Measurements from ENCODE around the gene FYB2.

Gene FYB2

GRCh38 chr1:56859287-56859686, 40.1 kb upstream of the FYB2 start:
- H3K4me3 ChIP-seq (ENCODE audit: control insufficient read depth, low read depth, low read length) = no peak overlapping the region
- DNase-seq (ENCODE audit: low read depth) = no peak
- TF ChIP-seq CTCF (IDR thresholded peaks at IDR 0.05; ENCODE audit: control insufficient read depth, insufficient read depth, low read depth, low read length, missing control alignments) = no peak

- no peak for DNase-seq (ENCODE audit: low read depth)
- no peak for TF ChIP-seq CTCF (IDR thresholded peaks at IDR 0.05; ENCODE audit: control insufficient read depth, insufficient read depth, low read depth, low read length, missing control alignments)
Observed at GRCh38 chr1:56856186-56856585, 37.0 kb upstream of the FYB2 start.

GRCh38 chr1:56855190-56855589, 36.0 kb upstream of the FYB2 start:
- TF ChIP-seq CTCF (IDR thresholded peaks at IDR 0.05; ENCODE audit: control insufficient read depth, insufficient read depth, low read depth, low read length, missing control alignments) = no peak
- no peak for DNase-seq (ENCODE audit: low read depth)
- no peak overlapping the region for H3K4me3 ChIP-seq (ENCODE audit: control insufficient read depth, low read depth, low read length)

More at GRCh38 chr1:56856186-56856585, 37.0 kb upstream of the FYB2 start:
- H3K4me3 ChIP-seq (ENCODE audit: control insufficient read depth, low read depth, low read length) = no peak overlapping the region

- H3K4me3 ChIP-seq (ENCODE audit: control insufficient read depth, low read depth, low read length) = no peak within 1 kb of the TSS
Observed at GRCh38 chr1:56854521-56855099, 35.4 kb upstream of the FYB2 start, which contains the start of gene C8A. Gene C8A, plus strand, starts transcription at chr1:56854797. Its CDS starts 105 bp downstream, at chr1:56854902.

GRCh38 chr1:56852476-56852875, 33.3 kb upstream of the FYB2 start:
- no peak for TF ChIP-seq CTCF (IDR thresholded peaks at IDR 0.05; ENCODE audit: control insufficient read depth, insufficient read depth, low read depth, low read length, missing control alignments)
- DNase-seq (ENCODE audit: low read depth) = no peak
- H3K4me3 ChIP-seq (ENCODE audit: control insufficient read depth, low read depth, low read length) = no peak overlapping the region

More at GRCh38 chr1:56854521-56855099, 35.4 kb upstream of the FYB2 start, which contains the start of gene C8A:
- DNase-seq (ENCODE audit: low read depth) = no peak
- no peak for TF ChIP-seq CTCF (IDR thresholded peaks at IDR 0.05; ENCODE audit: control insufficient read depth, insufficient read depth, low read depth, low read length, missing control alignments)

GRCh38 chr1:56850922-56851321, 31.7 kb upstream of the FYB2 start:
- no peak for TF ChIP-seq CTCF (IDR thresholded peaks at IDR 0.05; ENCODE audit: control insufficient read depth, insufficient read depth, low read depth, low read length, missing control alignments)
- H3K4me3 ChIP-seq (ENCODE audit: control insufficient read depth, low read depth, low read length) = no peak overlapping the region
- DNase-seq (ENCODE audit: low read depth) = no peak

Data from AG09309 (cell line).